ENCODE measurements around the gene GALNTL6. TPM values are rescaled to one million over a fixed set of nuclear protein-coding genes. Genes with fewer than 3 reads are reported as not detected.

The GALNTL6 gene
- total RNA-seq, 1 experiment from 2014 or later, result not detected

DNA sequence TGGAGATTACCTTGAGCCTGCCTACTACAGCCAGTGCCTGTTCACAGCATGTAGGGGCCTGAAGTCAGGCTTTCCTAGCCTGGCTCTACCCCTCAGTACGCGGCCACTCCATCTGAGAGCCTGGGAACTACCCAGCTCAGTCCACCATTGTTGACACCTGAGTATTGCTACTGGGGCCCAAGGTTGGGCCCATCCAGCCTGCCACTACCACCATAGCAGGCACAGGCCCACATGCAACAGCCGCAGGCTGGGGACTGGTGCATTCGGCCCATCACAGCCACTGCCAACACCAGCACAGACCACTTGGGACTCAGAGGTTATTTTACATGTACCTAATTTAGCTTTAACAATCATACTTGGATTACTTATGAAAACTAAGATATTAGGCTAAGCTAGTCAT is 314.0 kb downstream of the GALNTL6 start (continued):
- TF ChIP-seq, protein P1, sequence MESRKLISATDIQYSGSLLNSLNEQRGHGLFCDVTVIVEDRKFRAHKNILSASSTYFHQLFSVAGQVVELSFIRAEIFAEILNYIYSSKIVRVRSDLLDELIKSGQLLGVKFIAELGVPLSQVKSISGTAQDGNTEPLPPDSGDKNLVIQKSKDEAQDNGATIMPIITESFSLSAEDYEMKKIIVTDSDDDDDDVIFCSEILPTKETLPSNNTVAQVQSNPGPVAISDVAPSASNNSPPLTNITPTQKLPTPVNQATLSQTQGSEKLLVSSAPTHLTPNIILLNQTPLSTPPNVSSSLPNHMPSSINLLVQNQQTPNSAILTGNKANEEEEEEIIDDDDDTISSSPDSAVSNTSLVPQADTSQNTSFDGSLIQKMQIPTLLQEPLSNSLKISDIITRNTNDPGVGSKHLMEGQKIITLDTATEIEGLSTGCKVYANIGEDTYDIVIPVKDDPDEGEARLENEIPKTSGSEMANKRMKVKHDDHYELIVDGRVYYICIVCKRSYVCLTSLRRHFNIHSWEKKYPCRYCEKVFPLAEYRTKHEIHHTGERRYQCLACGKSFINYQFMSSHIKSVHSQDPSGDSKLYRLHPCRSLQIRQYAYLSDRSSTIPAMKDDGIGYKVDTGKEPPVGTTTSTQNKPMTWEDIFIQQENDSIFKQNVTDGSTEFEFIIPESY (IDR thresholded peaks at IDR 0.05; ENCODE audit: extremely low read depth, insufficient replicate concordance, low read length), result no peak
- TF ChIP-seq, protein P2, sequence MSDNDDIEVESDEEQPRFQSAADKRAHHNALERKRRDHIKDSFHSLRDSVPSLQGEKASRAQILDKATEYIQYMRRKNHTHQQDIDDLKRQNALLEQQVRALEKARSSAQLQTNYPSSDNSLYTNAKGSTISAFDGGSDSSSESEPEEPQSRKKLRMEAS (IDR thresholded peaks at IDR 0.05), result no peak
- TF ChIP-seq RAD21 (IDR thresholded peaks at IDR 0.05; ENCODE audit: low read depth) (no peak), SIN3A (IDR thresholded peaks at IDR 0.05; ENCODE audit: low read depth) (no peak)

DNA sequence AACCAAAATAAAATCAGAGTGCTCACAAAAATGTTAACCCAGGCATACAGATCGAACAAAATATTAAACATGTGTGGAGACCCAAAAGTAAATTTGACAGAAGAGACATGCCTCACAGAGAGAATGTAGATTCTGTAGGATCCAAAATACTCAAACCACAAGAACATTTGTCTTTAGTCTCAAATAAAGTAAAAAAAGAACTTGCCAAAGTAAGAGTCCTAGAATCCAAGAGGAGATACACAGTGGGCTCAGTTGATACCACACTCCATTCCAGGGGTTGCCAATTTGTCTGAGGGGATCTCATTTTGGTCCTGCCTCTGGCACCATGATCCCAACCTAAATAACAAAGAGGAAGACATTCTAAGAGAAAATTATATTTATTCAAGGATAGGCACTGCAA is 316.4 kb downstream of the GALNTL6 start:
- POLR2A ChIA-PET, result no interaction called here
- BruUV-seq (replicated peaks), result no TSS peak

More for the DNA sequence above, 316.4 kb downstream of the GALNTL6 start:
- Histone ChIP-seq H3K36me3 (ENCODE audit: control insufficient read depth in 1 of 2, insufficient read depth in 2 of 2, low read length in 2 of 2) (no peaks in the 10 kb centered on the region), H3K4me2 (ENCODE audit: low read length) (no peak overlapping the region), H3K9me2 (ENCODE audit: insufficient read depth) (no peaks in the 10 kb centered on the region), H2AFZ (ENCODE audit: low read depth, low read length, poor library complexity, severe bottlenecking) (no peak overlapping the region), H3K27me3 (ENCODE audit: insufficient read depth, low read length) (no peaks in the 10 kb centered on the region), H3K79me2 (ENCODE audit: insufficient read depth, low read length) (no peaks in the 10 kb centered on the region), H3K4me1 (ENCODE audit: control insufficient read depth in 1 of 2, insufficient read depth in 2 of 2, low read length in 2 of 2) (no peaks in the 10 kb centered on the region), H3K27ac (ENCODE audit: low read depth, low read length) (no peak overlapping the region), H4K20me1 (ENCODE audit: insufficient read depth) (no peaks in the 10 kb centered on the region), H3K9me3 (ENCODE audit: control insufficient read depth in 1 of 2, insufficient read depth in 1 of 2, low read depth in 1 of 2, low read length in 2 of 2) (no peaks in the 10 kb centered on the region), H3K4me3 (replicated peaks in 1 of 2; ENCODE audit: low read depth in 1 of 2, low read length in 2 of 2) (no peak overlapping the region), H3K9ac (ENCODE audit: low read length) (no peak overlapping the region)
- ChIA-PET RAD21 (ENCODE audit: low non-redundant PET in 1 of 2, low total read pairs in 2 of 2, uncharacterized antibody in 2 of 2, unreplicated experiment in 2 of 2) (no interaction called here), CTCF (no interaction called here)
- TF ChIP-seq, protein P1 (IDR thresholded peaks at IDR 0.05; ENCODE audit: extremely low read depth, insufficient replicate concordance, low read length), result no peak
- TF ChIP-seq SIN3A (IDR thresholded peaks at IDR 0.05; ENCODE audit: low read depth), result no peak
- TF ChIP-seq SP1 (IDR thresholded peaks at IDR 0.05; ENCODE audit: low read depth), result no peak
- no peak for TF ChIP-seq TCF7L2 (IDR thresholded peaks at IDR 0.05; ENCODE audit: borderline replicate concordance, extremely low read depth, insufficient read depth, insufficient read length)
- no peak for TF ChIP-seq ELF1 (IDR thresholded peaks at IDR 0.05; ENCODE audit: borderline replicate concordance, low read depth)
- TF ChIP-seq, protein P3, sequence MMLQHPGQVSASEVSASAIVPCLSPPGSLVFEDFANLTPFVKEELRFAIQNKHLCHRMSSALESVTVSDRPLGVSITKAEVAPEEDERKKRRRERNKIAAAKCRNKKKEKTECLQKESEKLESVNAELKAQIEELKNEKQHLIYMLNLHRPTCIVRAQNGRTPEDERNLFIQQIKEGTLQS (IDR thresholded peaks at IDR 0.05), result no peak
- TF ChIP-seq RAD21 (IDR thresholded peaks at IDR 0.05; ENCODE audit: low read depth), result no peak
- TF ChIP-seq POLR2A (IDR thresholded peaks at IDR 0.05; ENCODE audit: borderline replicate concordance, extremely low read depth, insufficient read depth, insufficient read length), result no peak
- TF ChIP-seq ZNF274 (IDR thresholded peaks at IDR 0.05; ENCODE audit: low read depth, low read length), result no peak
- TF ChIP-seq EZH2 (IDR thresholded peaks at IDR 0.05), result no peak
- intact Hi-C loops (cut with micrococcal nuclease), result no loop called here
- no peak for ATAC-seq
- DNase-seq (ENCODE audit: low read depth, low spot score), result no peak
